ENCODE results near the gene SLC39A1. TPM values are rescaled to one million over a fixed set of nuclear protein-coding genes. Genes with fewer than 3 reads are reported as not detected.

Gene SLC39A1
- polyA plus RNA-seq, 2 of the 4 experiments (the other 2 are of a cell fraction), result 80.6 to 108 TPM

DNA sequence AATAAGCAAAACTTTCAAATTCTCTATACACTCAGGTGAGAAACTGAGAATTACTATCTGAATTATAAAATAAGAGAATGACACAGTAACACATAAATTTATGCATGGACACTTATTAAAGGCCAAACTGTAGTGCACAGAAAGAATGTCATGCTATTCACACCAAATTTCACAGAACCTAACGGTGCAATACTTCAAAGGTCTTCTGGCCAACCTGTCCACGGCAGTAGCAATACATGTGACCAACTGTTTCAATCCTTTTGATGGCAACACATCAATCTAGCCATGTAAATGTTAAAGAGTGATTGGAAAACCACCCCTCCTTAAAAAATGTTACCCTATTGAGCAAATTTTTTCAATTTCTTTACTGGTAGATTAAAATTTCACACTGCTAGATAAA is 51.0 kb downstream of the SLC39A1 start:
- POLR2A ChIA-PET, result no interaction called here

More for the DNA sequence above, 51.0 kb downstream of the SLC39A1 start:
- DNase-seq (ENCODE audit: low read depth in 1 of 2, low spot score in 1 of 2) (no peak), FAIRE-seq (no peak), ATAC-seq (no peak)
- Histone ChIP-seq H3K4me3 (no peak overlapping the region), H3K4me2 (no peak overlapping the region), H3K4me1 (0 out of 3 replicates have a peak, but pooled peaks cover 3% of the 10 kb centered on the region), H3K9me3 (no peaks in the 10 kb centered on the region), H3K27ac (no peak overlapping the region)
- no peak for TF ChIP-seq PHF8 (IDR thresholded peaks at IDR 0.05; ENCODE audit: borderline replicate concordance, low read depth)
- no peak for TF ChIP-seq RFX5 (IDR thresholded peaks at IDR 0.05)
- TF ChIP-seq CEBPB (IDR thresholded peaks at IDR 0.05), result no peak
- TF ChIP-seq, protein P1, sequence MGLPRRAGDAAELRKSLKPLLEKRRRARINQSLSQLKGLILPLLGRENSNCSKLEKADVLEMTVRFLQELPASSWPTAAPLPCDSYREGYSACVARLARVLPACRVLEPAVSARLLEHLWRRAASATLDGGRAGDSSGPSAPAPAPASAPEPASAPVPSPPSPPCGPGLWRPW (IDR thresholded peaks at IDR 0.05), result no peak
- no peak for TF ChIP-seq FOXS1 (CRISPR knock-in tag; IDR thresholded peaks at IDR 0.05)
- no peak for TF ChIP-seq CTCF (IDR thresholded peaks at IDR 0.05)
- TF ChIP-seq, protein P2, sequence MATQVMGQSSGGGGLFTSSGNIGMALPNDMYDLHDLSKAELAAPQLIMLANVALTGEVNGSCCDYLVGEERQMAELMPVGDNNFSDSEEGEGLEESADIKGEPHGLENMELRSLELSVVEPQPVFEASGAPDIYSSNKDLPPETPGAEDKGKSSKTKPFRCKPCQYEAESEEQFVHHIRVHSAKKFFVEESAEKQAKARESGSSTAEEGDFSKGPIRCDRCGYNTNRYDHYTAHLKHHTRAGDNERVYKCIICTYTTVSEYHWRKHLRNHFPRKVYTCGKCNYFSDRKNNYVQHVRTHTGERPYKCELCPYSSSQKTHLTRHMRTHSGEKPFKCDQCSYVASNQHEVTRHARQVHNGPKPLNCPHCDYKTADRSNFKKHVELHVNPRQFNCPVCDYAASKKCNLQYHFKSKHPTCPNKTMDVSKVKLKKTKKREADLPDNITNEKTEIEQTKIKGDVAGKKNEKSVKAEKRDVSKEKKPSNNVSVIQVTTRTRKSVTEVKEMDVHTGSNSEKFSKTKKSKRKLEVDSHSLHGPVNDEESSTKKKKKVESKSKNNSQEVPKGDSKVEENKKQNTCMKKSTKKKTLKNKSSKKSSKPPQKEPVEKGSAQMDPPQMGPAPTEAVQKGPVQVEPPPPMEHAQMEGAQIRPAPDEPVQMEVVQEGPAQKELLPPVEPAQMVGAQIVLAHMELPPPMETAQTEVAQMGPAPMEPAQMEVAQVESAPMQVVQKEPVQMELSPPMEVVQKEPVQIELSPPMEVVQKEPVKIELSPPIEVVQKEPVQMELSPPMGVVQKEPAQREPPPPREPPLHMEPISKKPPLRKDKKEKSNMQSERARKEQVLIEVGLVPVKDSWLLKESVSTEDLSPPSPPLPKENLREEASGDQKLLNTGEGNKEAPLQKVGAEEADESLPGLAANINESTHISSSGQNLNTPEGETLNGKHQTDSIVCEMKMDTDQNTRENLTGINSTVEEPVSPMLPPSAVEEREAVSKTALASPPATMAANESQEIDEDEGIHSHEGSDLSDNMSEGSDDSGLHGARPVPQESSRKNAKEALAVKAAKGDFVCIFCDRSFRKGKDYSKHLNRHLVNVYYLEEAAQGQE (IDR thresholded peaks at IDR 0.05), result no peak
- TF ChIP-seq HEYL (CRISPR knock-in tag; IDR thresholded peaks at IDR 0.05), result no peak
- TF ChIP-seq SMC3 (IDR thresholded peaks at IDR 0.05), result no peak
- TF ChIP-seq RAD21 (conservative IDR thresholded peaks at IDR 0.05 in 1 of 2, IDR thresholded peaks at IDR 0.05 in 1 of 2), result no peak
- no peak for TF ChIP-seq NPAS2 (CRISPR knock-in tag; IDR thresholded peaks at IDR 0.05; ENCODE audit: borderline replicate concordance)
- TF ChIP-seq CBX2 (IDR thresholded peaks at IDR 0.05; ENCODE audit: borderline replicate concordance, low read depth), result no peak
- TF ChIP-seq SREBF2 (IDR thresholded peaks at IDR 0.05), result no peak
- TF ChIP-seq TFCP2L1 (CRISPR knock-in tag; IDR thresholded peaks at IDR 0.05), result no peak
- TF ChIP-seq, protein P3, sequence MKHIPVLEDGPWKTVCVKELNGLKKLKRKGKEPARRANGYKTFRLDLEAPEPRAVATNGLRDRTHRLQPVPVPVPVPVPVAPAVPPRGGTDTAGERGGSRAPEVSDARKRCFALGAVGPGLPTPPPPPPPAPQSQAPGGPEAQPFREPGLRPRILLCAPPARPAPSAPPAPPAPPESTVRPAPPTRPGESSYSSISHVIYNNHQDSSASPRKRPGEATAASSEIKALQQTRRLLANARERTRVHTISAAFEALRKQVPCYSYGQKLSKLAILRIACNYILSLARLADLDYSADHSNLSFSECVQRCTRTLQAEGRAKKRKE (CRISPR knock-in tag; IDR thresholded peaks at IDR 0.05; ENCODE audit: low read depth), result no peak
- TF ChIP-seq EHF (CRISPR knock-in tag; IDR thresholded peaks at IDR 0.05), result no peak
- no peak for TF ChIP-seq HMGXB4 (CRISPR knock-in tag; IDR thresholded peaks at IDR 0.05; ENCODE audit: borderline replicate concordance)
- TF ChIP-seq CHD4 (IDR thresholded peaks at IDR 0.05; ENCODE audit: borderline replicate concordance), result no peak
- no peak for TF ChIP-seq TP53 (CRISPR knock-in tag; IDR thresholded peaks at IDR 0.05)
- TF ChIP-seq HDAC2 (IDR thresholded peaks at IDR 0.05), result no peak
- CTCF ChIA-PET, result interaction anchor here (1.1 kb wide), 1 partner anchor 28 kb away, joined by 3 read pairs; no protein-coding TSS in a partner anchor
- WGBS (ENCODE audit: missing lambda C conversion rate), result 84% methylated on average over 2 of the region's 2 CpGs

Measured in A549 (cell line).